SW480 (cell line): ENCODE results near the gene MCCC2.
A peak's percentile ranks its signal among the peaks of the same experiment; 100 is the strongest.
"Not testable (repeated sequence)": the region's sequence is repeated elsewhere in the genome, so short reads cannot be mapped to it uniquely, and the experiment has no call there.

Source experiments
- DNase-seq: peaks from one replicate; pipeline ENCODE4 v3.0.0-alpha.2; 2016; ENCODE audit warnings: low spot score

MCCC2 gene

DNA sequence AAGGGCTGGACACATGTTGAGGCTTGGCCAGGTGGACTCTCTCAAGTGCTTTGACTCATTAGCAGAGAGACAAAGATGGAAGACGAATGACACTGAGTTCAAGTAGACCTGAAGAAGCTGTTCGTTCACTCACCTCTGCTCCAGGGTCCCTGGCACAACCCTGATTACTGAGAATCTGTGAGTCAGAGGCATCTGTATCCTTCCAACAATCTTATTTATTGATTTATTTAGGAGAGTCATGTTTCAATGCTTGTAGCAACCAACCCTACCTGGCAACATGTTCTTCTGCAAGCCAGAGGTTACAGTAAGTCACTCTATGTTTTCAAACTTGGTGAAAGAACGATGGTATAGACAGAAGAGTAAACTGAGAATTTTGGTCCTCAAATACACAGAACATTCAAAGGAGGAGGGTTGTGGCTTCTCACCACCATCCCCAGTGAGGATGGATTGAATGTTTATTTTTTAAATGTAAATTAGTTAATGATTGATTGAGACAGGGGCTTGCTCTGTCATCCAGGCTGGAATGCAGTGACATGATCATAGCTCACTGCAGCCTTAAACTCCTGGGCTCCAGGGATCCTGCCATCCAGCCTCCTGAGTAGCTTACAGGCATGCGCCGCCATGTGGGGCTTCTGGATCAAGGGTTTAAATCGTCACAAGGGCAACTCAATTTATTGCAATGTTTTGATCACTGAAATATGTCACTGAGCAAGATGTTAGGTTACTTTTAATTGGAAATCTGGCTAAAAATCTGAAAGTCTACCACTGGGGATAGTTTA is 76.2 kb downstream of the MCCC2 start:
- no peak for DNase-seq

DNA sequence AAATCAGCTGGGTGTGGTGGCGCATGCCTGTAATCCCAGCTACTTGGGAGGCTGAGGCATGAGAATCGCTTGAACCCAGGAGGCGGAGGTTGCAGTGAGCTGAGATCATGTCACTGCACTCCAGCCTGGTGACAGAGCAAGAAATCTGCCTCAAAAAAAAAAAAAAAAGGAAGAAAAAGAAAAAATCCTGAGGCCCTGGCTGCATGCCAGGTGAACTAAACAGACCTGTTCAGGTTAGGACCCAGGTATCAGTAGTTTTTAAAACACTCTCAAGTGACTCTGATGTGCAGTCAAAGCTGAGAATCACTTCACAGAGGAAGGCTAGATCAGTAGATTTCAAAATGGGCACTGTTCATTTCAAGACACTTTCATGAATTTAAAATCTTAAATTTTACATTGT is 77.5 kb downstream of the MCCC2 start:
- DNase-seq = not testable (repeated sequence)

DNA sequence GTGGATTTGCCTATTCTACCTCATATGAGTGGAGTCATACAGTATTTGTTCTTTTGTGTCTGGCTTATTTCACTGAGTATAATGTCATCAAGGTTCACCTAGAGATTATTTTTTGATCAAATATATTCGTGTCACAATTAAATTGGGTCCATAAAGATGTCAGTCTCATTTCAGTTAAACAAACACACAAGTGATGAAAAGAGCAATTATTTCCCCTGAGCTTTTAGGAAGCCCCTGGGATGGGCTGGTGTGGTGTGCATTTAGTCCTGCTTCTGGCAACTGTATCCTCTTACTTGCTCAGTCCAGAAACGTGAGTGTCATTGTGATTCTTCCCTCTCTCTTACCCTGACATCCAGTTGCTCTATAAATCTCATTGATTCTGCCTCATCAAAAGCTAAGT is 79.2 kb downstream of the MCCC2 start:
- DNase-seq = no peak

DNA sequence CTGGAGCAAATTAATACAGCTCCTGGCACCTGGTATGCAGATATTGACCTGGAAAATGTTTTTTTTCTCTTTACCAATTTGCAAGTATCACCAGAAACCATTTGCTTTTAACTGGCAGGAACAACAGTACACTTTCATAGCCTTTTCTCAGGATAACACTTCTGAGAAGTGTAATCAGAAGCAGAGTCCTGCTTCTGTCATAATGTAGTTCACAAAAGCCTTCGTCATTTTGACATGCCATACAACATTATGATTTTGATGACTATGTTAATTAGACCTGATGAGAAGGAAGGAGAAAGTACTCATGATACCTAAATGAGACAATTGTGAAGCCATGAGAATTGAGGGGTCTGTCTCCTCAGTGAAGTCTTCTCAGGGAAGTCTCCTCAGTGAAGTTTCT is 90.8 kb downstream of the MCCC2 start:
- no peak for DNase-seq

DNA sequence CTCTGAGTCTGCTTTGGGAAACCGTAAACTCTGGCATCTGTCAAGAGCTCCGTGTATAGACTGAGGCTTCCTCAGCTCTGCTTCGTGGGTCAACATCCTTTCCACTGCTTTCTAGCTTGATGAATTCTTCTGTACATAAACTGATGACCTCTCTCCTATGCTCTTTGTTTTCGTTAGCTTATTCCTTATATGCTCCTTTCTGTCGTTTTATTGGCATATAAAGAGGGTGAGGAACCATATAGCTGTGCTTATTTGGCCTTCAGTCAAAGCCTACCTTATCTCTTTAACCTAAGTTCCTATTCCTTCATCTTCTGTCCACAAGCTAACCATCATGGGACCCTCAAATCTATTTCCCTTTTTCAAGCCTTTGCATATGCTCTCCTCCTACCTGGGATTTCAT is 92.6 kb downstream of the MCCC2 start:
- DNase-seq = no peak

DNA sequence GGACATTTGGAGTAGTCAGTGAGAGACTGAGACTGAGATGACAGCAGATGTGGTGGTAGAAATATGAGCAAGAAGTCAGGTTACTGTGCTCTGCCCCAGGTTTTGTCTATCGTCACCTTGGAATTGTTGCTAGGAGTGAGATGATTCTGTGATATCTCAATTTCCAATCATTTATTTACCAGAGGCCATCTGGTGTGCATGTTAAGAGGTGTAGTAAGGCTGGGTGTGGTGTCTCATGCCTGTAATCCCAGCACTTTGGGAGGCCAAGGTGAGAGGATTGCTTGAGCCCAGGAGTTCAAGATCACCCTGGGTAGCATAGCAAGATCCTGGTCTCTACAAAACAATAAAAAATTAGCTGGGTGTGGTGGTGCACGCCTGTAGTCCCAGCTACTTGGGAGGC is 93.4 kb downstream of the MCCC2 start:
- DNase-seq = no peak

DNA sequence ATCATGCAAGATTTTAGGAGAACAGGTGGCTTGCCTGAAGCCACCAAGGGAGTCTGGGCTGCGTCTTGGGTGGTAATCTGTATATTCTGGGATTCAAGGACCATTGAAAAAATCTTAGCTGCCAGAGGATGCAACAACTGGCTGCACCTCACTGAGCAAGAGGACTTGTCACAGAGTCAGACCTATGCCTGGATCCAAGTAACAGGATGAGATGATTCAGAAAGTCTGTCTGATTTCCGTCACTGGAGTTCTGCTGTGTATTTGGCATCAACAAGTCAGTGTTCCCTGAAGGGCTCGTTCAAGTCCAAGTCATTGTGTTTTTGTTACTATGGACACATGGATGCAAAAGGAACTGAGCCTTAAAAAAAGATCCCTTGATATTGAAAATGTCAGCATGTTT is 94.2 kb downstream of the MCCC2 start:
- no peak for DNase-seq

DNA sequence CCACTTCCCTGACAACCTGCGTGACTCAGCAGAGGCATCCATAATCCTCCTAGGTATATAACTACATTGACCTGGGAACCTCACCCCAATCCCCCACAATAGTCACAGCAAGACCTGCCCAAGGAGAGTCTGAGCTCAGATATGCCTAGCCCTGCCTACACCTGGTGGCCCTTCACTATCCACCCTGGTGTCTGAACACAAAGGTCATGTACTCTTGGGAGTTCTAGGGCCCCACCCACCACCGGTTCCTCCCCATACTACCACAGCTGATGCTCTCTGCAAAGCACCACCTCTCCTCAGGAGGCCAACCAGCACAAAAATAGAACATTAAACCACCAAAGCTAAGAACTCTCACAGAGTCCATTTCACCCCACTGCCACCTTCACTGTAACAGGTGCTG is 97.2 kb downstream of the MCCC2 start:
- no peak for DNase-seq

DNA sequence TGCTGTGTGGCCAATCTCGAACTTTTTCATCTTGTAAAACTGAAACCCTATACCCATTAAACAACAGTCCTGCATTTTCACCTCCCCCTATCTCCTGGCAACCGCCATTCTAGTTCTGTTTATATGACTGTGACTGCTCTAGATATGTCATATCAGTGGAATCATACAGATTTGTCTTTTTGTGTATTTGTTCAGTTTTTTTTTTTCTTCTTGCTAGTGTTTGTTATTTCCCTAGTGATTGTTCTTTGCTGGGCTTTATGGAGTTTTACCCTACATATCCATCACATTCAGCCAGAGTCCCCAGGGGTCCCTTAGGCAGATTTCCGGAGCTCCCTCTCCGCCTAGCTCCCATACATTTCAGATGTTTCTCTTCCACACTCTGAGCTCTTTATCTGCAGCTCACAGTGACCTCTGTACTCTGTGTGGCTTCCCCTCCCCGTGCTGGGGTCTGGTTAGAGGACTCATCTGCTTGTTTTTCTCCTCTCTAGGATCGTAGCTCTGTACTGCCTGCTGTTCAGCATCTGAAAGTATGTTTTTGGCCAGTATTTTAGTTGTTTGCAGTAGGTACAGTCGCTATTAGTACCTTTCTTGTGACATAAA is 106.8 kb downstream of the MCCC2 start:
- peak; percentile 31 for DNase-seq

DNA sequence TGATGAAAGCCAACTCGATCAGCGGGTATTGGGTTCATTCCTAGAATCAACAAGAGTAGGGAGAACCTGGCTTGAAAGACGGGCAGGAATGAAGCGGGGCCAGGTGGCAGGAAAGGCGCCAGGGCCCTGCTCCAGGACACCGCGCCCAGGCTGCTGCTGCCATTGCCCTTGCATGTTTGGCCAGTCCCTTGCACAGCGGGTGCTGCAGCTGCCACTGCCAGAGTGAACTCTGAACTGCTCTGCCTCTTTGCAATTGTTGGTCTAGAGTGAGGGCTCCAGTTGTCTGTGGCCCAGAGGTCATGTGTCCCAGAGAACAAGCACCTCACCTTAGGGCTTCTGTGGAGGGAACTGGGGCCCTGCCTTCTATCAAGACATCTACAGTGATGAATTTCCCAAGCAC is 107.9 kb downstream of the MCCC2 start:
- no peak for DNase-seq

DNA sequence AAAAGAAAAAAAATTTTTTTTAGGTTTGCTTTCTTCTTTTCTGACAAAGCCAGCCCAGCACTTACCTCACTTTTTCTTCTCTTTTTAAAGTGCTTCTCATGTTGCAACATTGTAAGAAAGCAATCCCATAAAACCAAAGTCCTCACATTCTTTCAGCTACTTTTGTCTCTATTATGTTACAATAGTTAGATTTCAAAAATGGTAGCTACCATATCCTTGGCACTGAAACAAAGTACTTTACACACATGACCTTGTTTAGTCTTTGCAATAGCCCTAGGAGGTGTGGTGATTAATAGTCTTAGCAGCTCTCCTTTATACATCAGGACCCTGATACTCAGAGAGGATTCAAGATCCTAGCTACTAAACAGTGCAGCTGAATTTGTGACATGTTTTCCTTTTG is 108.5 kb downstream of the MCCC2 start:
- no peak for DNase-seq

DNA sequence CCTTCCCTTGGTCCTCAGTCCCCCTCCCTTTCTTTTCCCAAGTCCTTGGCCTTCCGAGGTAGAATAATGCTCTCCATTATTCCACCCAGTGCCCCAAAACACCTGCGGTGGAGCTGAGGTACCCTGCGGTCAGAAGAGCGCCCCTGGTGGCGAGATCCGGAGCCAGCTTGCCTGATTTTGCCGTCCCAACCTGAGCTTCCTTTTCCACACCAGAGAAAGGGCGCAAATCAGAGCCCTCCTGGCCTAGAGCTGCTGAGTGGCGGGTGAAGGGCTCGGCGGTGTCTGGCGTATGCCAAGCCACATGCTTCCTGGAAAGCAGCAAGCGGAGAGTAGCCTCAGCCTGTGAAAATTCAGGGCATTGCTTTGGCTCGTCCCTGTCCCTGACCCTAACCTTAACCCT is 110.8 kb downstream of the MCCC2 start:
- no peak for DNase-seq

DNA sequence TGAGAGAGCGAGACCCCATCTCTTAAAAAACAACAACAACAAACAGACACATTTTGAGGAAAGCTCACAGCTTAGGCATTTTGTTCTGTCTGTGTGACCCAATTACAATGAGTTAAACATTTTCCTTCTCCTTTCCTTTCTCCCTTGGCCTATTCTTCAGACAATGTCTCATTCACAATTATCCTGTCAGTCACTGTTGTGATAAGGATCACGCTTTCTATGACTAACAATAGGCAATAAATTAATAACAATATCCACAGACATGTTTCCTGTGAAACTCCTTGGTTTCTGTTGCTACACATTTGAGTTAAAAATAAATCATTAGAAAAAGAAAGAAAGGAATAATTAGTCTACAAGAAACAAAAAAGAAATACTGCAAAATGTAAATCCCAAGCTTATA is 112.1 kb downstream of the MCCC2 start:
- DNase-seq = no peak

DNA sequence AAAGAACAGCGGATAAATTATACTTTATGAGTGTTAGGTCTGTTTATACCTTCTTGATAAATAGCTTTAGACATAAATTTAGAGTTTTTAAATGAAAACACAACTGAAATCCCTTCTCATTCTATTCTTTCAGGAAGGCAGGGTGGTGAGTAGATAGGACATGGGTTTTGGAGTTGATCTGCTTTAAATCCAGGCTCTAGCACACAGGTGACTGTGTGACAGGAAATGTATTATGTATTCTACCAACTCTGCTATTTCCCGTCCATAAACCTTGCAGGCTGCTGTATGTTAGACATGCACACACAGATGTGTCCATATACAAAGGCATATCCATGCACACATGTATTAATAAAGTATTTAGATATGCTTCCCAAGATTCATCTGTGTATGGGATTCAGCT is 112.6 kb downstream of the MCCC2 start:
- no peak for DNase-seq

DNA sequence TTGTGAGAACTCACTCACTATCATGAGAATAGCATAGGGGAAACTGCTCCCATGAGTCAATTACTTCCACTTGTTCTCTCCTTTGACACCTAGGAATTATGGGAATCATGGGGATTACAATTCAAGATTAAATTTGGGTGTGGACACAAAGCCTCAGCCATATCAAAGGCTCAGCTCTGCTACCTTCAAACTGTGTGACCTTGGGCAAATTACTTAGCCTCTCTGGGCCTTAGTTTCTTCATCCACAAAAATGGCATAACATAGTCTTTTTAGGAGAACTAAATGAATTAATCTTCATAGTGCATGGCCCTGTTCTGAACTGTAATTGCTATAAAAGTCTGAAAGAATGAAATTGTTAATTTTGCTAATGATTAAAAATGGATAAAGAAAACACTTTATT is 113.7 kb downstream of the MCCC2 start:
- DNase-seq = no peak

DNA sequence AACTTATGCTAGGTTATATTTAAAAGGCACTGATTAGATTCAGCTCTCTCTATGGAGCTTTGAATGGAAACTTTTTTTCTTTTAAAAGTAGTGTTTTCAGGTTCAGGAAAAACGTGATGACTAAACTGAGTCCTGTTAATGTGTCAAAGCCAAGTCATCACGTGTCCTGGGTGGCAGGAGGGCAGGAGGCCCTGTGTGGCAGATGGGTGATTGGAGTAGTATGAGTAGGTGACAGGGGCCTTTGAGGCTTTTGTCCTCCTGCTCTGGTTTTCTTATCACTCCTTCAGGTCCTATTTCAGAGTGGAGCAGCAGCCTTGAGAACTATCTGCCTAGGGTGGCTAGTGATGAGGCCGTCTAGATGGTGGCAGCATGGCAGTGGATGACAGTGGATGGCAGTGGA is 114.3 kb downstream of the MCCC2 start:
- no peak for DNase-seq

DNA sequence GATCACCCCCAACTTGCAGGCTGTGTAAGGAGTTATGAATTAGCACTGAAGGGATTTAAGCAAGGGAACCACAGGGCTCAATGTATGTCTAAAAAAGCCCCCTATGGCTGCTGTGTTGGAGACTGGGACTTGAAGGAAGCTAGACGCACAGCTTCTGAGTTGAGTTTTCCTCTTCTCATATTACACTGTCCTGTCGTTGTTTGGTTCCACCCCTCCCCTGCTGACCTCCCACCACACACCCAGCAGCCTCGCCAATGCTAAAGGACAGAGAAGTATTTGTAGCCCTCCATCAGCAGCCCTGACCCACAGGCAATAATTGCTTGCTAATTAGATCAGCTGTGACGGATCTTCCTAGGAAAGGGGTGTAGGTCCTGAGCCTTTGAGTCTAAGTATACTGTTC is 116.8 kb downstream of the MCCC2 start:
- DNase-seq = no peak

DNA sequence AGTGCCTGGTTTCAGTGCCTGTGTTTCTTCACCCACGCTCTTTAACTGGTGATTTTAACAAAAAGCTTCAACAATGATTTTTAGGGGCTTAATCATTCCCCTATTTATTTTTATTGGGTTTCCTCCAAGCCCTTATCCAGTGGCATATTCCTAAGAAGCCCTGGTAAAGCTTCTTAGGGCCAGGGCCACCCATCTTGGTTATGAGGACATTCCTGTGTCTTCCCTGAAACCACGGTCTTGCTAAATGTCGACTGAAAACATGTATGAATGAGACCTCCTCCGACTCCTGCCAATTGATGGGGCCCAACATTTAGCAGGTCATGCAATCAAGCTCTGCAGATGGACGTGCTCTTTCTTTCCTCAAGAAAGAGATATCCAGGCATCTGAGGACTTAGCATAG is 118.3 kb downstream of the MCCC2 start:
- no peak for DNase-seq

DNA sequence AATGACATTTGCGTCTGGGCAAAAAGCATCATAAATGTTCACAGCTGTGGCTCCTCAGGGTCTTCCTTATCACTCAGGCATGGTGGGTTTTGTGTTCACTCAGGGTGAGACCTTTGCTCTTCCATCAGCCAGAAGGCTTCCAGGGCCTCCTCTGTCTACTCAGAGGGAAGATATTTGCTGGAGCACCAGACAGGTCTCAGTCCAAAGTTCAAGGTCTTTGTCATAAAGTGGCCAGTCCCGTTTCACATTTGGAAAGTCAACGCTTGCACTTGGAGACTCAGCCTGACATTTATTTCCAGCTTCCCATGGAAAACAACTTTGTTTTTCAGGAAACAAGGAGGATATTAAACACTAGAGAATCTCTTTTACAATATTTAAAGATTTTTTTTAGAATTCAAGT is 119.8 kb downstream of the MCCC2 start:
- DNase-seq = no peak
